HG03571 (cell line): ENCODE results near the gene OR2A5.
"Not testable (repeated sequence)": the region's sequence is repeated elsewhere in the genome, so short reads cannot be mapped to it uniquely, and the experiment has no call there.

Source experiments
- ATAC-seq: cut with Tn5 transposase; IDR thresholded peaks from one replicate; pipeline ENCODE4 v1.9.1; 2021; ENCODE audit not compliant: unreplicated experiment

The OR2A5 gene

GRCh38 chr7:144032985-144033709, 15.6 kb upstream of the OR2A5 start:
- ATAC-seq = no peak

- no peak for ATAC-seq
Observed at GRCh38 chr7:144035385-144035784, 13.4 kb upstream of the OR2A5 start.

GRCh38 chr7:144036302-144036885, 12.4 kb upstream of the OR2A5 start:
- ATAC-seq = no peak

GRCh38 chr7:144037414-144038035, 11.2 kb upstream of the OR2A5 start:
- ATAC-seq = no peak

- no peak for ATAC-seq
Observed at GRCh38 chr7:144038887-144039286, 9.9 kb upstream of the OR2A5 start.

- no peak for ATAC-seq
Observed at GRCh38 chr7:144049491-144049890, 743 bp downstream of the OR2A5 start.

GRCh38 chr7:144050093-144050492, 1.3 kb downstream of the OR2A5 start:
- ATAC-seq = no peak

GRCh38 chr7:144050884-144051283, 2.1 kb downstream of the OR2A5 start:
- ATAC-seq = not testable (repeated sequence)

- no peak for ATAC-seq
Observed at GRCh38 chr7:144057954-144058353, 9.2 kb downstream of the OR2A5 start.

GRCh38 chr7:144063710-144064109, 15.0 kb downstream of the OR2A5 start:
- no peak for ATAC-seq

- no peak for ATAC-seq
Observed at GRCh38 chr7:144069511-144069910, 20.8 kb downstream of the OR2A5 start, which contains the start of gene OR2A25. OR2A25 (plus strand) TSS chr7:144069811; CDS start chr7:144074220, 4,409 bp downstream.

- no peak for ATAC-seq
Observed at GRCh38 chr7:144069953-144070352, 21.2 kb downstream of the OR2A5 start.

GRCh38 chr7:144074374-144074773, 25.6 kb downstream of the OR2A5 start:
- no peak for ATAC-seq

- no peak for ATAC-seq
Observed at GRCh38 chr7:144085978-144086377, 37.2 kb downstream of the OR2A5 start, which contains the start of gene OR2A12. OR2A12 (plus strand) TSS chr7:144086278; CDS start chr7:144095108, 8,830 bp downstream.

- no peak for ATAC-seq
Observed at GRCh38 chr7:144086730-144087129, 38.0 kb downstream of the OR2A5 start.

GRCh38 chr7:144087230-144087629, 38.5 kb downstream of the OR2A5 start:
- no peak for ATAC-seq

GRCh38 chr7:144090667-144091066, 41.9 kb downstream of the OR2A5 start:
- ATAC-seq = no peak

GRCh38 chr7:144098776-144099175, 50.0 kb downstream of the OR2A5 start:
- ATAC-seq = no peak

- no peak for ATAC-seq
Observed at GRCh38 chr7:144100607-144101006, 51.9 kb downstream of the OR2A5 start.

- no peak for ATAC-seq
Observed at GRCh38 chr7:144102041-144102440, 53.3 kb downstream of the OR2A5 start.

GRCh38 chr7:144105211-144105610, 56.5 kb downstream of the OR2A5 start:
- ATAC-seq = no peak
